Tibial nerve (tissue), 3 donors: ENCODE data around the gene ASTN2.

Source experiments
- CTCF ChIP-seq, 5 experiments: fragments of 200-600 bp in 3 of 5; fragments of 450-650 bp in 2 of 5; sonication (generic) in 3 of 5; IDR thresholded peaks; one replicate each; pipeline ENCODE4 v1.5.1; 2016 to 2019; ENCODE audit warnings: antibody characterized with exemption in 5 of 5, mild to moderate bottlenecking in 3 of 5, moderate library complexity in 2 of 5
- POLR2A ChIP-seq, 2 donors: fragments of 450-650 bp; IDR thresholded peaks; one replicate each; pipeline ENCODE4 v1.6.1; 2017; ENCODE audit warnings: antibody characterized with exemption in 2 of 2, mild to moderate bottlenecking in 2 of 2, moderate library complexity in 2 of 2

GRCh38 chr9:116423149-116423548 lies 991.7 kb downstream of the ASTN2 start:
- no peak for TF ChIP-seq CTCF (IDR thresholded peaks at IDR 0.05)
- no peak for TF ChIP-seq POLR2A (IDR thresholded peaks at IDR 0.05)
